ENCODE results near the gene ANTXR1.
A peak's percentile ranks its signal among the peaks of the same experiment; 100 is the strongest.

ANTXR1 gene

GRCh38 chr2:69138247-69138772 is 125.3 kb downstream of the ANTXR1 start:
- no peak overlapping the region for H3K4me3 ChIP-seq (ENCODE audit: low read length)
- DNase-seq (ENCODE audit: low read depth): peak; percentile 56
- no peak for TF ChIP-seq CTCF (conservative IDR thresholded peaks at IDR 0.05; ENCODE audit: low read depth, low read length)

GRCh38 chr2:69138793-69139459 is 125.9 kb downstream of the ANTXR1 start:
- H3K4me3 ChIP-seq (ENCODE audit: low read length): no peak overlapping the region
- DNase-seq (ENCODE audit: low read depth): peak; percentile 67
- no peak for TF ChIP-seq CTCF (conservative IDR thresholded peaks at IDR 0.05; ENCODE audit: low read depth, low read length)

- H3K4me3 ChIP-seq (ENCODE audit: low read length): no peak overlapping the region
- no peak for DNase-seq (ENCODE audit: low read depth)
- no peak for TF ChIP-seq CTCF (conservative IDR thresholded peaks at IDR 0.05; ENCODE audit: low read depth, low read length)
Measured at GRCh38 chr2:69139778-69140670, 127.0 kb downstream of the ANTXR1 start.

- DNase-seq (ENCODE audit: low read depth): no peak
- no peak overlapping the region for H3K4me3 ChIP-seq (ENCODE audit: low read length)
- TF ChIP-seq CTCF (conservative IDR thresholded peaks at IDR 0.05; ENCODE audit: low read depth, low read length): no peak
Measured at GRCh38 chr2:69141061-69141460, 128.1 kb downstream of the ANTXR1 start.

GRCh38 chr2:69143748-69144360 is 130.9 kb downstream of the ANTXR1 start:
- TF ChIP-seq CTCF (conservative IDR thresholded peaks at IDR 0.05; ENCODE audit: low read depth, low read length): no peak
- no peak overlapping the region for H3K4me3 ChIP-seq (ENCODE audit: low read length)
- no peak for DNase-seq (ENCODE audit: low read depth)

- DNase-seq (ENCODE audit: low read depth): no peak
- no peak overlapping the region for H3K4me3 ChIP-seq (ENCODE audit: low read length)
- no peak for TF ChIP-seq CTCF (conservative IDR thresholded peaks at IDR 0.05; ENCODE audit: low read depth, low read length)
Measured at GRCh38 chr2:69145204-69145603, 132.2 kb downstream of the ANTXR1 start.

All from retinal pigment epithelial cell (primary cell).